Mononuclear cell (primary cell): ENCODE data around the gene DCAF17. TPM values are rescaled to one million over a fixed set of nuclear protein-coding genes. Genes with fewer than 3 reads are reported as not detected.

ENCODE experiments used
- H3K27me3 ChIP-seq: 2 replicates; pipeline ENCODE4 v1.6.0; 2011; ENCODE audit warnings: low read length, control low read depth; ENCODE audit not compliant: insufficient read depth
- H3K4me1 ChIP-seq: 2 replicates; pipeline ENCODE4 v1.5.1; 2011; ENCODE audit warnings: mild to moderate bottlenecking, low read length, control low read depth; ENCODE audit not compliant: insufficient read depth
- H3K4me3 ChIP-seq: 2 replicates; pipeline ENCODE4 v1.5.1; 2011; ENCODE audit warnings: mild to moderate bottlenecking, low read length, moderate library complexity
- H3K9me3 ChIP-seq: 2 replicates; pipeline ENCODE4 v1.5.1; 2011; ENCODE audit warnings: low read depth, mild to moderate bottlenecking, control low read depth, low read length
- total RNA-seq: library from RNA; depleted of rRNA; stranded (reverse); fragments of >200 nt; gene quantifications from one replicate; pipeline ENCODE4 v1.2.3, GENCODE V29; 2012

The DCAF17 gene, protein sequence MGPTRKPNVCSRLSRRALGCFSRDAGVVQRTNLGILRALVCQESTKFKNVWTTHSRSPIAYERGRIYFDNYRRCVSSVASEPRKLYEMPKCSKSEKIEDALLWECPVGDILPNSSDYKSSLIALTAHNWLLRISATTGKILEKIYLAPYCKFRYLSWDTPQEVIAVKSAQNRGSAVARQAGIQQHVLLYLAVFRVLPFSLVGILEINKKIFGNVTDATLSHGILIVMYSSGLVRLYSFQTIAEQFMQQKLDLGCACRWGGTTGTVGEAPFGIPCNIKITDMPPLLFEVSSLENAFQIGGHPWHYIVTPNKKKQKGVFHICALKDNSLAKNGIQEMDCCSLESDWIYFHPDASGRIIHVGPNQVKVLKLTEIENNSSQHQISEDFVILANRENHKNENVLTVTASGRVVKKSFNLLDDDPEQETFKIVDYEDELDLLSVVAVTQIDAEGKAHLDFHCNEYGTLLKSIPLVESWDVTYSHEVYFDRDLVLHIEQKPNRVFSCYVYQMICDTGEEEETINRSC
- total RNA-seq, result 19.5 TPM

DNA sequence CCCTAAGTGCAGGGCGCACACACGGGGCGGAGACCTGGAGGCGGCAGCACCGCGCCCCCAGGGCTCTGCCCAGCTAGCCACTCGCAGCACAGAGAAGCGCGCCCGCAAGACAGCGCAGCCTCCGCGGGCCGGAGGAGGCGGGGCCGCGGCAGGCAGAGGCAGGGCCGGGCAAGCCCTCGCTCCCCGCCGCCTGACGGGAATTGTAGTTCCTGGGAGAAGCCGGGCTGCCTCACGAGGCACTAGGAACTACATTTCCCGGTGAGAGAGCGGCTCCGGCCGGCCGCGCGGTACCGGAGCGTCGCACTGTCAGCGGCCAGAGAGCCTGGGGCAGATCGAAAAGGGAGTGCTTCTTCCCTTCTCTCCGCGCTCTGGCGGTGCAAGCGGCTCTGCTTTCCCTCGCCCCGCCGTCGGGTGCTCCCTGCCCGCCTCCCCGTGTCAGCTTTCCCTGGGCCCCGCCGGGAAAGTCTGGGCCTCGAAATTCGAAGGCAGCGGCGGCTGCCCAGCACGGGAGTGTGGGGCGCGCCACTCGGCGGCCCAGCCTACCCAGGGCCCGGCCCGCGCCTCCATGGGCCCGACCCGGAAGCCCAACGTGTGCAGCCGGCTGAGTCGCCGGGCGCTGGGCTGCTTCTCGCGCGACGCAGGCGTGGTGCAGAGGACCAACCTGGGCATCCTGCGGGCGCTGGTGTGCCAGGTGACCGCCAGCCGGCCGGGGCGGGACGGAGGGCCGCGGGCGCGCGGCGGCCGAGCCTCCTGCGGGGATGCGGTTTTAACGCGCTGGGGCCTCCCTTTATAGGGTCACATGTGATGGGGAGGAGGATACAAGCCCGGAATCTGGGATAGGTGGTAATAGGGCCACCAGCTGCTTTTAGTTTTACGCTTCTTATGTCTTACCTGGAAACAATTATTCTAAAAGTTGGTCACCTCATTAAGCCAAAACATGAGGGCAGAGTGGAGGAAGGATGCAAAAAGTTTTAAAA is at the start of gene DCAF17:
Gene DCAF17, plus strand, starts transcription at position 214 of the 977 bp plus-strand sequence. Its CDS starts 352 bp downstream, at position 566.
- no peaks in the 10 kb centered on the region for H3K27me3 ChIP-seq
- H3K9me3 ChIP-seq, result no peaks in the 10 kb centered on the region
- peaks cover 15% of the 10 kb centered on the region for H3K4me1 ChIP-seq
- H3K4me3 ChIP-seq, result peak within 1 kb of the TSS; percentile 75

DNA sequence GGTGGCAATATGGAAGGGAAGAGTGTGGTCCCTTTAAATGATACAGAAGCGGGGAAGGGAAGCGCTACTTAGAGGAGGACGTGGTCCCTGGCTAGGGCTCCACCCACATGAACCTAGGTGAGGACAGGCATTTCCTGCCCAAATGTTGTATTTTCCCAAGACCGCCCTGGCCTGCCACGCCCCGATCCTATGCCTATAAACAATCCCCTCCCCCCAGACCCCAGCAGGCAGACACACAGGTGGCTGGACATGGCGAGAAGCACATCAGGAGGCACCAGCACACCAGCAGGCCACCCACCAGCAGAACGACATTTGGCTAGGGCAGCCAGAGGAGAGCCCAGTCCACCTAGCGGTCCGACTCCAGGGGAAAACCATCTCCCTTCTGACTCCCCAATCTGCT is 47.4 kb upstream of the DCAF17 start:
- Histone ChIP-seq H3K4me1 (peaks cover 5% of the 10 kb centered on the region), H3K27me3 (no peaks in the 10 kb centered on the region), H3K4me3 (no peak overlapping the region), H3K9me3 (no peaks in the 10 kb centered on the region)

DNA sequence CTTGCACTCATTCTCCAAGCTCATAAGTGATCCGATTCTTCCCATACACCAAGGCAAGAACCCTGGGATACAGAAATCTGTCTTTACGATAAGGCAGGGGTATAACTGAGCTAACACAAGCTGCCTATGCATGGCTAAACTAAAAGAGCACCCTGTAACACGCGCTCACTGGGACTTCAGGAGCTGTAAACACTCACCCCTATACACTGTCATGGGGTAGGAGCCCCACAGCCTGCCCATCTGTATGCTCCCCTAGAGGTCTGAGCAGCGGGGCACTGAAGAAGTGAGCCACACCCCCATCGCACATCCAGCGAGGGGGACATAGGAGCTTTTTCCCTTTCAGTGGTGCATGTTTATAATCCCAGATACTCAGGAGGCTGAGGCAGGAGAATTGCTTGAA is 47.0 kb upstream of the DCAF17 start:
- no peak overlapping the region for H3K4me3 ChIP-seq
- peaks cover 5% of the 10 kb centered on the region for H3K4me1 ChIP-seq
- no peaks in the 10 kb centered on the region for H3K27me3 ChIP-seq
- H3K9me3 ChIP-seq, result no peaks in the 10 kb centered on the region

DNA sequence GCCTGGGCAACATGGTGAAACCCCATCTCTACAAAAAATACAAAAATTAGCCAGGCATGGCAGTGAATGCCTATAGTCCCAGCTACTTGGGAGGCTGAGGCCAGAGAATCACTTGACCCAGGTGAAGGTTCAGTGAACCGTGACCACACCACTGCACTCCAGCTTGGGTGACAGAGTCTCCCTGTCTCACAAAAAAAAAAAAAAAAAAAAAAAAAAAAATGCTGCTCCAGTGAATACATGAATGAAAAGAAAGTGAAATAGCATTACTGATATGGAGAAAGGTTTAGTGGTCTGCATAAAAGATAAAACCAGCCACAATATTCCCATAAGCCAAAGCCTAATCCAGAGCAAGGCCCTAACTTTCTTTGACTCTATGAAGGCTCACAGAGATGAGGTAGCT is 44.7 kb upstream of the DCAF17 start:
- Histone ChIP-seq H3K4me3 (no peak overlapping the region), H3K27me3 (no peaks in the 10 kb centered on the region), H3K9me3 (no peaks in the 10 kb centered on the region), H3K4me1 (peaks cover 5% of the 10 kb centered on the region)

DNA sequence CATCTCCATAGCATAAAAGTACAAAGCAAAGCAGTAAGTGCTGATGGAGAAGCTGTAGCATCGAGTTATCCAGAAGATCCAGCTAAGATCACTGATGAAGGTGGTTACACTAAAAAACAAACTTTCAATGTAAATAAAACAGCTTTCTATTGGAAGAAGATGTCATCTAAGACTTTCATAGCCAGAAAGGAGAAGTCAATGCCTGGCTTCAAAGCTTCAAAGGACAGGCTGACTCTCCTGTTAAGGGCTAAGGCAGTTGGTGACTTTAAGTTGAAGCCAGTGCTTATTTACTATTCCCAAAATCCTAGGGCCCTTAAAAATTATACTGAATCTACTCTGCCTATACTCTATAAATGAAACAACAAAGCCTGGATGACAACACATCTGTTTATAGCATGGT is 44.2 kb upstream of the DCAF17 start:
- Histone ChIP-seq H3K4me3 (no peak overlapping the region), H3K9me3 (no peaks in the 10 kb centered on the region), H3K4me1 (peaks cover 5% of the 10 kb centered on the region), H3K27me3 (no peaks in the 10 kb centered on the region)

DNA sequence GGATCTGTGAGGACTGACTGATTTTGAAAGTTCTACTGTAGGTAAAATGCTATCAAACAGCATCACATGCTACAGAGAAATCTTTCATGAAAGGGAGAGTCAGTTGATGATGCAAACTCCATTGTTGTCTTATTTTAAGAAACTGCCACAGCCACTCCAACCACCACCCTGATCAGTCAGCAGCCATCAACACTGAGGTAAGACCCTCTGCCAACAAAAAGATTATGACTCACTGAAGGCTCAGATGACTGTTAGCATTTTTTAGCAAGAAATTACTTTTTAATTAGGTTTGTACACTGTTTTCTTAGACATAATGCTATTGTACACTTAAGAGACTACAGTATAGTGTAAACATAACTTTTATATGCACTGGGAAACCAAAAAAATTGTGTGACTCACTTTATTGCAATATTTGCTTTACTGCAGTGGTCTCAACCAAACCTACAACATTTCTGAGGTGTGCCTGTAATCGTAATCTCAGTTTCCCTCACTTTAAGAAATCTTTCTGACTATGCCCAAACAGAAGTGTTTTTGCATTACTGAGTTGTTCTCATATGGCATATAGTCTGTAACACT is 43.0 kb upstream of the DCAF17 start:
- Histone ChIP-seq H3K9me3 (no peaks in the 10 kb centered on the region), H3K4me1 (peaks cover 5% of the 10 kb centered on the region), H3K4me3 (no peak overlapping the region), H3K27me3 (no peaks in the 10 kb centered on the region)

DNA sequence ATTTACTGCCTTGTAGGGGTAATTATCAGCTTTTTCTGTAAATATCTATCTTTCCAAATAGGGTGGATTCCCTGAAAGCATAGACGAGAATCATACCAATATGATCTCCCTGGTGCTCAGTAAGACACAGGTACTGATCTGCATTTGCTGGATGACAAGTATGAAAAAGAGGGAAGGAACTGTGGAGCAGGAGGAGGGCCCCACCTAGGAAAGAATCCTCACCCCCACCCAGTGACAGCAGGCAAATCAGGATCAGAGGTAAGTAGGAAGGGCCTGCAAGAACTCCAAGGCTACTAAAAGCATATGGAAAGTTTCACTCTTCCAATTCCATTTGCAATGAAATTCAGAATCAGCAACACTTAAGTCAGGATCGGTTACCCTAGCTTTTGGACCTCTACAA is 42.5 kb upstream of the DCAF17 start:
- Histone ChIP-seq H3K4me1 (peaks cover 5% of the 10 kb centered on the region), H3K27me3 (no peaks in the 10 kb centered on the region), H3K4me3 (no peak overlapping the region), H3K9me3 (no peaks in the 10 kb centered on the region)

DNA sequence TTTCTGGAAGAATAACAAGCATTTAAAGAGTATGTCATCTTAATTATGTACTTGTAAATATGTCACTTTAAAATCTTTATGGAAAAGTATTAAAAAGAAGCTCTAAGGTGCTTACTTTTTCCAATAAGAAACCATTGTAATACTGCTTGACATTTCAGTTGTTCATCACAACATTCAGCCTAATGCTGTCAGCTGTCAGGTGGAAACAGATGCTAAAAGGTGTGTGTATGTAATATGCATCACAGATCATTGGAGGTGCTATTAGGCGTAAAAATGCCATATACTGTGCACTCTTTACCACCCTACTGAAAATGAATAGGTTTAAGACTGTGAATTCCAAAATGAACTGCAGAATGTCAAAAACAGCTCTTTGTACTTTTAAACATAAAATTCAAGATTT is 40.5 kb upstream of the DCAF17 start:
- H3K9me3 ChIP-seq, result no peaks in the 10 kb centered on the region
- no peaks in the 10 kb centered on the region for H3K4me1 ChIP-seq
- no peak overlapping the region for H3K4me3 ChIP-seq
- H3K27me3 ChIP-seq, result no peaks in the 10 kb centered on the region

DNA sequence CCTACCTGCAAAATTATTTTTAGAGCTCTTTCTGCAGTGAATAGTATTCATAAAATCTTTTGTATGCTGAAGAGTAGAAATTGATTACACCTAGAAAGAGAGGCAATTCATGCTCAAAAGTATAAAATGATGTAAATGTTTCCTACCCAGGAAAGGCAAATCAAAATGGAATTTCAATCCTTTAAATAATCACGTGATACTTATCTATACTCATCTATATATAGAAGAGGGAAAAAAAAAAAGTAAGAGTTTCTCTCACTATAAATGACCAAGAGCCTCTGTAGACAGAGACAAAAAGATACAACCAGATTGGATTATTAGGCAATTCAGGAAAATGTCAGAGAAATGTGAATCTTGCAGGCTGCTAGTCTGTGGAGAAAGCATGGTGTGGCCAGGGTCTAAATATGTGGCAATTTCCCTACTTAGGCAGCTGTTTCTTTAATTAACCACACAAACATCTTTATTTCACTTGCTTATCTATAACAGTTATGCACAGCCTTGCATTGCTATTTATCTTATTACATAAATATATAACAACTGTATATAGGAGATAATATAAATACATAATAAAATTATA is 39.8 kb upstream of the DCAF17 start:
- Histone ChIP-seq H3K4me1 (no peaks in the 10 kb centered on the region), H3K9me3 (no peaks in the 10 kb centered on the region), H3K4me3 (no peak overlapping the region), H3K27me3 (no peaks in the 10 kb centered on the region)

DNA sequence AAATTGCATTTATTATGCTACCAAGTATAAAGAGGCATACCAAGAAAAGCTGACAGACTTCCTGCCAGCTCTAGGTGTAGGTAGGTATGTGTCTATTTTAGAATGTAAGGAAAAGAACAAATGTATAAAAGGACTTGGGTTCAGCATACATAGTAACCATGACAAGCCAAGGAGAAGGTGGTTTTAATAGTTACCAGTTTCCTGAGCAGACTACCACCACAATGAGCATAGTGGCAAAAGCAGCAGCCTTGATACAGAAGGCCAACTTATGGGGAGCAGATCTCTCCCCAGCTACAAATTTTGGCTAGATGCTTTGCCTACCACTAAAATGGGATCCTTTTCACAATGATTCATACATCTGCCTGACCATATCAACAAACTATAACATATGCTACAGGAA is 34.7 kb upstream of the DCAF17 start:
- no peaks in the 10 kb centered on the region for H3K9me3 ChIP-seq
- no peaks in the 10 kb centered on the region for H3K27me3 ChIP-seq
- H3K4me3 ChIP-seq, result no peak overlapping the region
- no peaks in the 10 kb centered on the region for H3K4me1 ChIP-seq

DNA sequence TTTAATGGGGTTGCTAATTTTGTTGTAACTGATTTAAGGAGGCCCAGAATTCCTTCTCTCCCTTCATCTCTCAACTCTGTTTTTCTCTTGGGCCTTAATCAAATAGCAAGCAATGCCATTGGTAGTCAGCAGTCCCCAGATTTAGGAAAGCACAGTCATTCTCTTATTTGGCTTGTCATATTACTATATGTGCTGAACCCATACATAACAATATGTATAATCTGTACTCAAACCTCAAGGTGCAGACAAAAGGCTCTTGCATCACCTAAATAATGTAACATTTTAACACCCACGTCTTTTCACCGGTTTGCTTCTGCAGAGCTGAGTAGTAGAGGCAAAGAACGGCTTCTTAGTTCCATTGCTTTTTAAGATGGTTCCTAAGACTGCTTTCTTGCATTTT is 33.6 kb upstream of the DCAF17 start:
- no peaks in the 10 kb centered on the region for H3K9me3 ChIP-seq
- H3K4me3 ChIP-seq, result no peak overlapping the region
- no peaks in the 10 kb centered on the region for H3K27me3 ChIP-seq
- no peaks in the 10 kb centered on the region for H3K4me1 ChIP-seq

DNA sequence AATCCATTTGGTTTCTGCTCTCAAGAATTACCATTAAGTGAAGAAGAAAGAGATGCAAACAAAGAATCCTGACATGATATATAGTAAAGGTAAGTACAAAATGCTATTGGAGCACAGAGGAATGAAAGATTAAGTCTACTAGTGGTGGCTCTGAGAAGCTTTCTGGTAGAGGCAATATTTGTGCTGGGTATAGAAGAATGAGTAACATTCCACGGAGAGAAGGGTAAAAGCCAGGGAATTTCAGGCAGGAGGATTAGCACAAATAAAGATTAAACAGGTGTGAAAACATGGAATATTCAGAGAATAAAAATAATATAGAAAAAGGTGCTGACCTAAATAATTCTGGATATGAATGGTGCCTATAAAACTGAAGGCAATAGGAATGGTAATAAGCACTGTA is 32.1 kb upstream of the DCAF17 start:
- peaks cover 6% of the 10 kb centered on the region for H3K4me1 ChIP-seq
- H3K4me3 ChIP-seq, result no peak overlapping the region
- H3K27me3 ChIP-seq, result no peaks in the 10 kb centered on the region
- no peaks in the 10 kb centered on the region for H3K9me3 ChIP-seq

DNA sequence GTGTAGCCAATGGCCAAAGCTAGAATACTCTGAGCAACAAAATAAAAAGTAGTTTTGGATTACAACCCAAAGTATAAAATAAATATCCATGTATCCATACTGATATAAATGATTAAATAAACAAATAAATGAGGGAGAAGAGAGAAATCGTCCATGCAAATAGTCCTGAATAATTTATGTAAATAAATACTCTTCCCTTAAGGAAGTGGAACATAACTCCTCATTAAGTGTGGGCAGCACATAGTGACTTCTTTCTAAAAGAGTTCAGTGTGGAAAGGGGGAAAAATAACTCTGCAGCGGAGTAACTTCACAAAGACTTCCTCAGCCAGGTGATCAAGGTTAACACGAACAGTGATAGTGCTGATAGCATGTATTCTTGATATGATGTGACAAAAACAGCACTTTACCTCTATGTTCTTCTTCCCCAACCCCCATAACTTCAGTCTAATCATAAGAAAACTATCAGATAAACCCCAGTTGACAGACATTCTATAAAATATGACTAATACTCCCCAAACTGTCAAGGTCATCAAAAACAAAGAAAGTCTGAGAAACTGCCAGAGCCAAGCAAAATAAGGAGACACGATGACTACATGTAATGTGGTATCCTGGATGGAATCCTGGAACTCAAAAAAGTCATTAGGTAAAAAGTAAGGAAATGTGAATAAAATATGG is 31.0 kb upstream of the DCAF17 start:
- Histone ChIP-seq H3K4me3 (no peak overlapping the region), H3K9me3 (no peaks in the 10 kb centered on the region)

DNA sequence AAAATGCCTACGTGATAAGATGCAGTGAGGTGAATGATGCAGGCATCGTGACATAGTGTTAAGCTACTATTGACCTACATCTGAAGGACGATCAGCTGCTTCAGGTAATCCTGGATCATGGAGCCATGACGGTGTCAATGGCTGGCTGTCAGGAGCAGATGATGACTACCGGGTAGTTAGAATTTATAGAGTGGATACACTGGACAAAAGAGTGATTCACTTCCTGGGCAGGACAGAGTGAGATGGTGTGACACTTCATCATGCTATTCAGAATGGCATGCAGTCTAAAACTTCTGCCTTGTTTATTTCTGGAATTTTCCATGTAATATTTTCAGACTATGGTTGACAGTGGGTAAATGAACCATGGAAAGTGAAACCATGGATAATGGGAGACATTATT is 29.8 kb upstream of the DCAF17 start:
- Histone ChIP-seq H3K4me1 (peaks cover 6% of the 10 kb centered on the region), H3K9me3 (no peaks in the 10 kb centered on the region), H3K27me3 (no peaks in the 10 kb centered on the region), H3K4me3 (no peak overlapping the region)

More for the DNA sequence above, 31.0 kb upstream of the DCAF17 start:
- H3K4me1 ChIP-seq, result peaks cover 6% of the 10 kb centered on the region
- H3K27me3 ChIP-seq, result no peaks in the 10 kb centered on the region
